Spleen (tissue), 7 donors: ENCODE results near the gene SSBP2.
"Not testable (repeated sequence)": the region's sequence is repeated elsewhere in the genome, so short reads cannot be mapped to it uniquely, and the experiment has no call there.

ENCODE experiments used
- CTCF ChIP-seq, 11 experiments: fragments of 200-600 bp in 7 of 11; fragments of 450-650 bp in 4 of 11; sonication (generic) in 4 of 11; IDR thresholded peaks in 8 of 11; conservative IDR thresholded peaks in 3 of 11; 1 replicate in 7 of 11; 2 replicates in 4 of 11; pipeline versions ENCODE4 v1.4.0 to v1.8.0; 2016 to 2021; ENCODE audit warnings: antibody characterized with exemption in 11 of 11, inconsistent platforms in 4 of 11, mild to moderate bottlenecking in 1 of 11
- POLR2A ChIP-seq, 3 donors: fragments of 450-650 bp; IDR thresholded peaks; one replicate each; pipeline ENCODE4 v1.5.1; 2017; ENCODE audit warnings: antibody characterized with exemption in 3 of 3, mild to moderate bottlenecking in 1 of 3
- POLR2AphosphoS5 ChIP-seq, 3 donors: sonication (generic); formaldehyde crosslinking; IDR thresholded peaks; one replicate each; pipeline ENCODE4 v1.5.1; 2017; ENCODE audit warnings: antibody characterized with exemption in 3 of 3
- donor health status: DM: no; HTN: no; CAD: no; lungs with moderate emphysema.
- donor health status: DM: no; HTN: no; CAD: no.
- donor health status: DM: no; HTN: no; CAD: no.

GRCh38 chr5:81592085-81592484 lies 158.8 kb downstream of the SSBP2 start:
- TF ChIP-seq POLR2A (IDR thresholded peaks at IDR 0.05); CTCF (IDR thresholded peaks at IDR 0.05 in 8 of 11, conservative IDR thresholded peaks at IDR 0.05 in 3 of 11); POLR2AphosphoS5 (IDR thresholded peaks at IDR 0.05): not testable (repeated sequence)
